ENCODE measurements around the gene GARRE1.
"Not testable (repeated sequence)": the region's sequence is repeated elsewhere in the genome, so short reads cannot be mapped to it uniquely, and the experiment has no call there.

The GARRE1 gene

DNA sequence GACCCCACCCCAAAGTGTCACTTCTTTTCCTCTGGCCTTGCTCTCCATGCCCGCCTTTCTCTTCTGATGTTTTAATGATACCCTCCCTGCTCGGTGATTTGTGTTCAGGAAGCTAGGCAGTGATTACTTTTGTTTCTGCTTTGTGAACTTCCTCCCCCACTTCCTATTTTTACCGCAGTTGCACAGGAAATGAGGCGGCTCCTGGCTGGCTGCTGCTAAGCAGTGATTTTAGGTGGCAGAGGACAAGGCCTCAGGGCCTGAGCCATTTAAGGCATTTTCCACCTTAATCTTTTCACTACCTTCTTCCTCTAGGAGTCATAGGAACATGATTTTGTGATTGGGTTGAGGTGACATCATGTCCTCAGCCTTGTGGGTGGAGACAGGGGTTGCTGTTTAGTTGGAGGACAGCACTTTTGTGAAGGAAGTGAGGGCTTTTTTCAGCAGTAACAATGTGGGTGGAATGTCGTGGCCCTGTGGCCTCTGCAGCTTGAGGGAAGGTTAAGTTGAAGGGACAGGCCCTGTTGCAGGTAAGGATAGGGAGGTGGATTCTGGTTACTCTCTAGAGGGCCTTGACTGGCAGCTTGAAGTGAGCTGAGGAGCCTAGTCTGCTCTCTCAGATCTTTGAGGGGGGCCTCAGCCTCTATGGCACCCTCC, 15.7 kb downstream of the GARRE1 start:
- no peaks in the 10 kb centered on the region for H3K4me1 ChIP-seq (ENCODE audit: control insufficient read depth, insufficient read depth, low read length)
- H3K27me3 ChIP-seq (ENCODE audit: control insufficient read depth, insufficient read depth, low read length): no peaks in the 10 kb centered on the region
- no peak overlapping the region for H3K4me3 ChIP-seq (ENCODE audit: low read length)
- no peak overlapping the region for H3K9ac ChIP-seq (ENCODE audit: low read length)
- no peaks in the 10 kb centered on the region for H3K36me3 ChIP-seq (ENCODE audit: control insufficient read depth, insufficient read depth, low read length)
- H3K27ac ChIP-seq (ENCODE audit: low read depth, low read length): peak overlapping the region; percentile 1

DNA sequence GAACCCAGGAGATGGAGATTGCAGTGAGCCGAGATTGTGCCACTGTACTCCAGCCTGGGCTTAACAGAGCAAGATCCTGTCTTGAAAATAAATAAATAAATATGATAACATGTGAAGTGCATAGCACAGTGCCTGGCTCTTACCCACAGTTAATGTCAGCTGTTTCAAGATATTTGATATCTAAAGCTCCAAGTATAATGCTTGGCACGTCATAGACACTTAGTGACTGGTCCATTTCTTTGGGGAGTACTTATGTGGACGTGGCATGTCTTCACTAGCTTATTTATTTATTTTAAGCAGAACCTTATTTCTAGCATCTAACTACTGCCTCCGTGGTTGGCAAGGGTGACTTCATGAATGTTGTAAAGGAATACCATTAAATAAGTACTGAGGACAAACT, 18.8 kb downstream of the GARRE1 start:
- Histone ChIP-seq H3K4me1 (ENCODE audit: control insufficient read depth, insufficient read depth, low read length) (no peaks in the 10 kb centered on the region), H3K9ac (ENCODE audit: low read length) (no peak overlapping the region), H3K27ac (ENCODE audit: low read depth, low read length) (no peak overlapping the region), H3K27me3 (ENCODE audit: control insufficient read depth, insufficient read depth, low read length) (no peaks in the 10 kb centered on the region), H3K4me3 (ENCODE audit: low read length) (no peak overlapping the region), H3K36me3 (ENCODE audit: control insufficient read depth, insufficient read depth, low read length) (no peaks in the 10 kb centered on the region)

DNA sequence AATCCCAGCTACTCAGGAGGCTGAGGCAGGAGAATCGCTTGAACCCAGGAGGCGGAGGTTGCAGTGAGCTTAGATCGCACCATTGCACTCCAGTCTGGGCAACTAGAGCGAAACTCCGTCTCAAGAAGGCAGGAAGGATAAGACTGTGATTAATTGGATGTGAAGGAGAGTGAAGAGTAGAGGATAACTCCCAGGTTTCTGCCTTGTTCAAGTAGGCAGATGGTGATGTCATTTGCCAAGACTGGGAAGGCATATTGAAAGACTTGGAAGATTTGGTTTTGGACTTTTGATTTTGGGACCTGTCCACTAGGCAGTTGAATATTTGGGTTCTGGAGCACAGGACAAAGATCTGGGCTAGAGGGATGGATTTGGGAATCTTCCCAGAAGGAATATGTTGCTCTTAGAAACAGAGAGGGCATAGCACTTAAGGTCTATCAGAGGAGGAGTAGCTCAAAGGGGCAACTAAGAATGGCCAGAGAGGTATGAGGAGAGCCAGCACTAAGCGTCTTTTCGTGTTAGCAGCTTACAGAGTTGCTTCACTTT, 20.0 kb downstream of the GARRE1 start:
- H3K4me3 ChIP-seq (ENCODE audit: low read length): no peak overlapping the region
- no peak overlapping the region for H3K9ac ChIP-seq (ENCODE audit: low read length)
- no peak overlapping the region for H3K27ac ChIP-seq (ENCODE audit: low read depth, low read length)
- no peaks in the 10 kb centered on the region for H3K27me3 ChIP-seq (ENCODE audit: control insufficient read depth, insufficient read depth, low read length)
- H3K36me3 ChIP-seq (ENCODE audit: control insufficient read depth, insufficient read depth, low read length): no peaks in the 10 kb centered on the region
- no peaks in the 10 kb centered on the region for H3K4me1 ChIP-seq (ENCODE audit: control insufficient read depth, insufficient read depth, low read length)

DNA sequence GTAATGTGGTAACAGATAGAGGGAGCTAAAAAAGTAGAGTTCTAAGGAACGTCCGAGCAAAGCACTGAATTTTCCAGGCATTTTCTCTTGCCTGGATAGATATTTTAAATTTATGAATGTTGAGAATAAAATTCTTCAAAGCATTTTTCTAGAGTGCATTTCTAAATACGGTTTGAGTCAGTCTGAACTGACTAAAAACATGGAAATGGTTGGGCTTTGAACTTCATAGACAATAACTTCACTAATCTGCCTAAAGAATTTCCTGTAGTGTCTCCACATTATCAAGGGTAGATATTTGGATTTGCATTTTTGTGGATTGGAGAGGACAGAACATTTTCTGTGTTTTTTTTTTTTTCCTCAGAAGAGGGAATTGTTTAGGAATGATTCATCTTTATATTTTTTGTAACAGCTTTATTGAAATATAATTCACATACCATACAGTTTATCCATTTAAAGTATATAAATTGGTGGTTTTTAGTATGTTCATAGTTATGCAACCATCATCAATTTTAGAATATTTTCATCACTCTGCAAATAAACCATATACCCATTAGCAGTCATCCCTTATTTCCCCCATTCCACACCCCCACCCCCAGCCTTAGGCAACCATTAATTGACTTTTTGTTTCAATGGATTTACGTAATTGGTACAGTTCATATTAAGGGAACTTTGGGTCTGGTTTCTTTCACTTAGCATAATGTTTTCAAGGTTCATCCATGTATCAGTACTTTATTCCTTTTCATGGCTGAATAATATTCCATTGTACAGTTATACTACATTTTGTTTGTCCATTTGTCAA, 20.7 kb downstream of the GARRE1 start:
- Histone ChIP-seq H3K36me3 (ENCODE audit: control insufficient read depth, insufficient read depth, low read length) (no peaks in the 10 kb centered on the region), H3K4me1 (ENCODE audit: control insufficient read depth, insufficient read depth, low read length) (no peaks in the 10 kb centered on the region), H3K27ac (ENCODE audit: low read depth, low read length) (no peak overlapping the region), H3K4me3 (ENCODE audit: low read length) (no peak overlapping the region), H3K27me3 (ENCODE audit: control insufficient read depth, insufficient read depth, low read length) (no peaks in the 10 kb centered on the region), H3K9ac (ENCODE audit: low read length) (no peak overlapping the region)

DNA sequence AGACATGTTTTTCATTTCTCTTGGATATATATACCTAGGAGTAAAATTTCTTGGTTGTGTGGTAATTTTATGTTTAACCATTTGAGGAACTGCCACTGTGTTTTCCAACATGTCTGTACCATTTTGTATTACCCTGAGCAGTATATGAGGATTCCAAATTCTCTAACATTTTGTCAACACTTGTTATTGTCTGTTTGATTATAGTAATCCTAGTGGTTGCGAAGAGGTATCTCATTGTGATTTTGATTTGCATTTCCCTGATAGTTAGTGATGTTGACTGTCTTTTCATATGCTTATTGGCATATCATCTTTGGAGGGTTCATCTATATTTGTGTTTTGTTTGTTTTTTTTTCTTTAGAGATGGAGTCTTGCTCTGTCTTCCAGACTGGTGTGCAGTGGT, 21.4 kb downstream of the GARRE1 start:
- H3K4me1 ChIP-seq (ENCODE audit: control insufficient read depth, insufficient read depth, low read length): no peaks in the 10 kb centered on the region
- no peak overlapping the region for H3K9ac ChIP-seq (ENCODE audit: low read length)
- H3K4me3 ChIP-seq (ENCODE audit: low read length): no peak overlapping the region
- no peak overlapping the region for H3K27ac ChIP-seq (ENCODE audit: low read depth, low read length)
- H3K36me3 ChIP-seq (ENCODE audit: control insufficient read depth, insufficient read depth, low read length): no peaks in the 10 kb centered on the region
- no peaks in the 10 kb centered on the region for H3K27me3 ChIP-seq (ENCODE audit: control insufficient read depth, insufficient read depth, low read length)

DNA sequence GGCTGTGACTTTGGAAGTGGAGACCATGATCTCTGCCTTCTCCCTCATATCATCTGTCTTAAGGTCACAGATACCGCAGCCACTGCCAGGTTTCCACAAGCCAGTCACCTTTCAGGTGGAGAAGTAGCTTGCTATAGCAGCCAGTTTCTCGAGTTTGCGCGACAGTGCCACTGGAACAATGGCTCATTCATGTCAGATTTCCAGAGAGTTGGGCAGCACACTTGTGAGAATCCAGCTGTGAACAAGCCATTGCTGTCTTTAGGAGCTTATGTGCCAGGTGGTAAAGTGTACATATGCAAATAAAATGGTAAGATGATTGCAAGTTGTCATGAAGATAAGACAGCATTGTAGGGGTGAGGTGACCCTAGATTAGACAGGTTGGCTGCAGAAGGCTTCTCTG, 22.3 kb downstream of the GARRE1 start:
- no peak overlapping the region for H3K4me3 ChIP-seq (ENCODE audit: low read length)
- H3K9ac ChIP-seq (ENCODE audit: low read length): no peak overlapping the region
- H3K4me1 ChIP-seq (ENCODE audit: control insufficient read depth, insufficient read depth, low read length): no peaks in the 10 kb centered on the region
- no peaks in the 10 kb centered on the region for H3K36me3 ChIP-seq (ENCODE audit: control insufficient read depth, insufficient read depth, low read length)
- H3K27ac ChIP-seq (ENCODE audit: low read depth, low read length): no peak overlapping the region
- no peaks in the 10 kb centered on the region for H3K27me3 ChIP-seq (ENCODE audit: control insufficient read depth, insufficient read depth, low read length)

DNA sequence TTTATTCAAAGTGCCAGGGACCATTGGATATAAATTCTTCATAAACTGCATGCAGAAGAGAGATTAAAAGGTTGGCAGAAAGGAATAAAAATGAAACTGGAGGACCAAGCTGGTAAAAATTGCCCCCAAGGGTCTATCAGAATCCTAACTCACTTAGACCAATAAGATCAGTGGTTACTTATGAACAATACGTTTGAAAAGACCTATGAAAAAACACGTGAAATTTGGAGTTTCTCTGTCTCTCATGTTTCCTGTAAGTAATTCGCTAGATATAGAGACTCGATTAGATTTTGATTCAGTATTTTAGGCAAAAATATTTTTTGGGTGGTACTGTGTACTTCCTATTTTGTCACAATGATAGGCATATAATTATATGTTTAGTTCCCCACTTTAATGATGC, 22.9 kb downstream of the GARRE1 start:
- H3K4me1 ChIP-seq (ENCODE audit: control insufficient read depth, insufficient read depth, low read length): no peaks in the 10 kb centered on the region
- no peak overlapping the region for H3K27ac ChIP-seq (ENCODE audit: low read depth, low read length)
- no peak overlapping the region for H3K9ac ChIP-seq (ENCODE audit: low read length)
- no peak overlapping the region for H3K4me3 ChIP-seq (ENCODE audit: low read length)
- no peaks in the 10 kb centered on the region for H3K36me3 ChIP-seq (ENCODE audit: control insufficient read depth, insufficient read depth, low read length)
- H3K27me3 ChIP-seq (ENCODE audit: control insufficient read depth, insufficient read depth, low read length): no peaks in the 10 kb centered on the region

DNA sequence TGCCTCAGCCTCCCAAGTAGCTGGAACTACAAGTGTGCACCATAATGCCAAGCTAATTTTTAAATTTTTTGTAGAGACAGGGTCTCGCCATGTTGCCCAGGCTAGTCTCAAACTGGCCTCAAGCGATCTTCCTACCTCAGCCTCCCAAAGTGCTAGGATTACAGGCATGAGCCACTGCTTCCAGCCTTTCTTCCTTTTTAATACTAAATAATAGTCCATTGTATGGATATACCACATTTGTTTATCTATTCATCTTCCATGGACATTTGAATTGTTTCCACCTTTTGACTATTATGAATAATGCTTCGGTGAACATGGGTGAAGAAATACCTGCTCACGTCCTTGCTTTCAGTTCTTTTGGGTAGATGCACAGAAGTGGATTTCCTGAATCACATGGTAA, 24.4 kb downstream of the GARRE1 start:
- Histone ChIP-seq H3K4me3 (ENCODE audit: low read length) (no peak overlapping the region), H3K27me3 (ENCODE audit: control insufficient read depth, insufficient read depth, low read length) (no peaks in the 10 kb centered on the region), H3K36me3 (ENCODE audit: control insufficient read depth, insufficient read depth, low read length) (no peaks in the 10 kb centered on the region), H3K27ac (ENCODE audit: low read depth, low read length) (no peak overlapping the region), H3K4me1 (ENCODE audit: control insufficient read depth, insufficient read depth, low read length) (no peaks in the 10 kb centered on the region), H3K9ac (ENCODE audit: low read length) (no peak overlapping the region)

DNA sequence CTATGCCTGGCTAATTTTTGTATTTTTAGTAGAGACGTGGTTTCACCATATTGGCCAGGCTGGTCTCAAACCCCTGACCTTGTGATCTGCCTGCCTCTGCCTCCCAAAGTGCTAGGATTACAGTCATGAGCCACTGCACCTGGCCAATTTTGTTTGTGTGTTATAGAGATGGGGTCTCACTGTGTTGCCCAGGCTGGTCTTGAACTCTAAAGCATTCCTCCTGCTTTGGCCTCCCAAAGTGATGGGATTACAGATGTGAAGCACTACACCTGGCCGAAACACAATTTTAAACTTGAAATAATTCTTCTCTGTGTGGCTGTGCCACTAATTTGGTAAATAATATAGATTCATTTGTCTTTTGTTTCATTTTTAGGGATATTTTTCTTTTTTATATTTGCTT, 27.1 kb downstream of the GARRE1 start:
- not testable (repeated sequence) for H3K27me3 ChIP-seq (ENCODE audit: control insufficient read depth, insufficient read depth, low read length); H3K27ac ChIP-seq (ENCODE audit: low read depth, low read length); H3K36me3 ChIP-seq (ENCODE audit: control insufficient read depth, insufficient read depth, low read length); H3K4me1 ChIP-seq (ENCODE audit: control insufficient read depth, insufficient read depth, low read length); H3K4me3 ChIP-seq (ENCODE audit: low read length); H3K9ac ChIP-seq (ENCODE audit: low read length)

DNA sequence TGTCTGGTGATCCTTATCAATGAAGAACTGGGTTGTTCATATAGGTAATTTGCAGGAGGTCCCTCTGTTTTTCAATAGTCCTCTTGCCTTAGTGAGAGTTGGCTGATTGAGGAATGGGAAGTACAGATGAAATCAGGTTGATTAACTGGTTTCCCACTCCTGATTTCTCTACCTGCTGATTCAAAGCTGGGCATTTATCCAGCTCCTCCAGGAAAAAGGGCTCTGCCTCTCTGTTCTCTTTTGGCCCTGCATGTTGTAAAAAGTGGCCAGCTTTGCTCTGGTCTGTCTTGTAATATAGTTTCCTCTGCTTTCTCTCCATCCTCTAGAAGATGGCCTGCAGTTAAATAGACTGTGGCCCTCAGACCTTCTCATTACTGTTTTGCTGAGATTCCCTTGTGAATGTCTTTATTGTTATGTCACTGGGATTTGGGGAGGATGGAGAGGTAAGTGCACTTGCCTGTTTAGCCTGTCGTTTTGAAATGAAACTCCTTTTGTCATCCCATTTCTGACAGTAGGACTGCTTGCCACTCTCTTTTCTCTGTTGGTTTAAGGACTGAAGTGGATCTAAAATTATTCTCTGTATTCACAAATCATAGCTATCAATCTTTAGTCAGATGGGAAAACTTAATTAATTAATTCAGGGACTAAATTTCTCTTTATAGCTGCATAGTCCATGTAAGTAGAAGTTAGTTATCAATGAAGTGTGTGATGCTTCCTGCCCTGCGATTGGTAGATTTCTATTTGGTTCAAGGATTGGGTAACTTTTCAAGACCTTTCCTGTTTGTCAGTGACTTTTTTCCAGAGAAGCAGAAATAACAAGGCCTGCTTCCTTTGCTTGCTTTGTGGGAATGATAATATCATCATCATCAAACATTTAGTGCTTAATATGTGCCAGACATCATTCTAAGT, 28.5 kb downstream of the GARRE1 start:
- Histone ChIP-seq H3K4me3 (ENCODE audit: low read length) (no peak overlapping the region), H3K9ac (ENCODE audit: low read length) (no peak overlapping the region), H3K27ac (ENCODE audit: low read depth, low read length) (no peak overlapping the region), H3K27me3 (ENCODE audit: control insufficient read depth, insufficient read depth, low read length) (no peaks in the 10 kb centered on the region), H3K36me3 (ENCODE audit: control insufficient read depth, insufficient read depth, low read length) (no peaks in the 10 kb centered on the region), H3K4me1 (ENCODE audit: control insufficient read depth, insufficient read depth, low read length) (no peaks in the 10 kb centered on the region)

DNA sequence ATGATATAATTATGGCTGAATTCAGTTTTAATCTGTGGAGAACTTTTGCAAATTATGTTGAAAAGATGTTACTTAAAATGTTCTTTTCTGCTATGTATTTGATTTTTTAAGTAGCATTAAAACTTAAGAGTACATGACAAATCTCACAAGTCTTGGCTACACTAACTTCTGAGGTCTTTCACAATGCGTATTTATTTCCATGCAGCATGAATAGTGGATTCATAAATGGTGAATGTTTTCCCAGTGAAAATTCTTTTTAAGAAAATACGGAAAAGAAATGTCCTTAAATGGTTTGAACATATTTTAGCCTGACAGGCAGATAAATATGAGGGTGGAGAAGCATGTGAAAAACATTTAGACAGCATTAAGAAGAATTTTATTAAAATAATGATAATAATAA, 30.2 kb downstream of the GARRE1 start:
- Histone ChIP-seq H3K4me1 (ENCODE audit: control insufficient read depth, insufficient read depth, low read length) (no peaks in the 10 kb centered on the region), H3K27ac (ENCODE audit: low read depth, low read length) (no peak overlapping the region), H3K27me3 (ENCODE audit: control insufficient read depth, insufficient read depth, low read length) (no peaks in the 10 kb centered on the region), H3K4me3 (ENCODE audit: low read length) (no peak overlapping the region), H3K9ac (ENCODE audit: low read length) (no peak overlapping the region), H3K36me3 (ENCODE audit: control insufficient read depth, insufficient read depth, low read length) (no peaks in the 10 kb centered on the region)

DNA sequence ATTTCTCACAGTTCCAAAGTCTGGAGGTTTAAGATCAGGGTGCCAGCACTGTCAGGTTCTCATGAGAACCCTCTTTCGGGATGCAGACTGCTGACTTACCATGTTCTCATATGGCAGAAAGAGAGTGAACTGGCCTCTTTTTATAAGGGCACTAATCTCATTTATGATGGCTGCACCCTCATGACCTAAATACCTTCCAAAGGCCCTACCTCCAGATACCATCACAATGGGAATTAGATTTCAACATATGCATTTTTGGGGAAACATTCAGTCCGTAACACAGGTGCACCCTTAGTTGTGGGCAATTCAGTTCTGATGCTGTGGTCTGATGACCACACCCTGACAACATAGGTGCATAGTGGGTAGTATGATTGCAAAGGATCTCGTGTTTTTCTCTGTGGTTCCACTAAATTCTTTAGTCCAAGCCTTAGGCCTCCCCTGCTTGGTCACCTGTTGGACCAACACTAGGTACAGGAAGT, 33.3 kb downstream of the GARRE1 start:
- Histone ChIP-seq H3K9ac (ENCODE audit: low read length) (no peak overlapping the region), H3K27me3 (ENCODE audit: control insufficient read depth, insufficient read depth, low read length) (no peaks in the 10 kb centered on the region), H3K36me3 (ENCODE audit: control insufficient read depth, insufficient read depth, low read length) (no peaks in the 10 kb centered on the region), H3K4me3 (ENCODE audit: low read length) (no peak overlapping the region), H3K4me1 (ENCODE audit: control insufficient read depth, insufficient read depth, low read length) (no peaks in the 10 kb centered on the region), H3K27ac (ENCODE audit: low read depth, low read length) (no peak overlapping the region)

Measured in rectal smooth muscle tissue (tissue), 1 donor.